PFSK-1 (cell line): ENCODE measurements around the gene PIK3R6.

ENCODE experiments used
- POLR2AphosphoS5 ChIP-seq: IDR thresholded peaks from 2 replicates; pipeline ENCODE4 v1.6.1; 2012; ENCODE audit warnings: low read depth, mild to moderate bottlenecking, control low read depth, low read length, moderate library complexity
- REST ChIP-seq, 2 experiments: IDR thresholded peaks; 2 replicates each; pipeline versions ENCODE4 v1.6.1 to v1.8.0; 2011 to 2012; ENCODE audit warnings: low read depth in 2 of 2, low read length in 2 of 2, control low read depth in 1 of 2, inconsistent platforms in 1 of 2, mild to moderate bottlenecking in 1 of 2, moderate library complexity in 1 of 2; ENCODE audit not compliant: insufficient read depth in 1 of 2
- SIN3A ChIP-seq: IDR thresholded peaks from 2 replicates; pipeline ENCODE4 v1.6.1; 2012; ENCODE audit warnings: mild to moderate bottlenecking, low read length, moderate library complexity, borderline replicate concordance; ENCODE audit not compliant: insufficient read depth
- TAF1 ChIP-seq: IDR thresholded peaks from 2 replicates; pipeline ENCODE4 v1.6.1; 2012; ENCODE audit warnings: low read length, control low read depth, borderline replicate concordance; ENCODE audit not compliant: insufficient read depth

- TF ChIP-seq POLR2AphosphoS5 (no peak), SIN3A (no peak), TAF1 (no peak), REST (IDR thresholded peaks at IDR 0.05; ENCODE audit: insufficient read depth in 1 of 2, low read depth in 2 of 2, low read length in 2 of 2) (no peak)
These were observed 5.0 kb downstream of the PIK3R6 start for GRCh38 chr17:8862213-8863056.
